ENCODE measurements around the gene KCNV2.

KCNV2 gene

DNA sequence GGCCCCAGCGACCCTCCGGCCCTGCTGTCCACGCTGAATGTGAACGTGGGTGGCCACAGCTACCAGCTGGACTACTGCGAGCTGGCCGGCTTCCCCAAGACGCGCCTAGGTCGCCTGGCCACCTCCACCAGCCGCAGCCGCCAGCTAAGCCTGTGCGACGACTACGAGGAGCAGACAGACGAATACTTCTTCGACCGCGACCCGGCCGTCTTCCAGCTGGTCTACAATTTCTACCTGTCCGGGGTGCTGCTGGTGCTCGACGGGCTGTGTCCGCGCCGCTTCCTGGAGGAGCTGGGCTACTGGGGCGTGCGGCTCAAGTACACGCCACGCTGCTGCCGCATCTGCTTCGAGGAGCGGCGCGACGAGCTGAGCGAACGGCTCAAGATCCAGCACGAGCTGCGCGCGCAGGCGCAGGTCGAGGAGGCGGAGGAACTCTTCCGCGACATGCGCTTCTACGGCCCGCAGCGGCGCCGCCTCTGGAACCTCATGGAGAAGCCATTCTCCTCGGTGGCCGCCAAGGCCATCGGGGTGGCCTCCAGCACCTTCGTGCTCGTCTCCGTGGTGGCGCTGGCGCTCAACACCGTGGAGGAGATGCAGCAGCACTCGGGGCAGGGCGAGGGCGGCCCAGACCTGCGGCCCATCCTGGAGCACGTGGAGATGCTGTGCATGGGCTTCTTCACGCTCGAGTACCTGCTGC lies 839 bp downstream of the KCNV2 start:
- DNase-seq (ENCODE audit: low read depth, low spot score), result no peak

GRCh38 chr9:2718698-2719033 lies 1.4 kb downstream of the KCNV2 start:
- DNase-seq (ENCODE audit: low read depth, low spot score), result no peak
- no peak overlapping the region for H3K4me3 ChIP-seq (ENCODE audit: low read length)

More for the DNA sequence above, 839 bp downstream of the KCNV2 start:
- no peak overlapping the region for H3K4me3 ChIP-seq (ENCODE audit: low read length)

GRCh38 chr9:2720179-2720654 lies 2.9 kb downstream of the KCNV2 start:
- H3K4me3 ChIP-seq (ENCODE audit: low read length), result no peak overlapping the region
- no peak for DNase-seq (ENCODE audit: low read depth, low spot score)

- H3K4me3 ChIP-seq (ENCODE audit: low read length), result no peak overlapping the region
- no peak for DNase-seq (ENCODE audit: low read depth, low spot score)
Observed at GRCh38 chr9:2722715-2723114, 5.4 kb downstream of the KCNV2 start.

DNA sequence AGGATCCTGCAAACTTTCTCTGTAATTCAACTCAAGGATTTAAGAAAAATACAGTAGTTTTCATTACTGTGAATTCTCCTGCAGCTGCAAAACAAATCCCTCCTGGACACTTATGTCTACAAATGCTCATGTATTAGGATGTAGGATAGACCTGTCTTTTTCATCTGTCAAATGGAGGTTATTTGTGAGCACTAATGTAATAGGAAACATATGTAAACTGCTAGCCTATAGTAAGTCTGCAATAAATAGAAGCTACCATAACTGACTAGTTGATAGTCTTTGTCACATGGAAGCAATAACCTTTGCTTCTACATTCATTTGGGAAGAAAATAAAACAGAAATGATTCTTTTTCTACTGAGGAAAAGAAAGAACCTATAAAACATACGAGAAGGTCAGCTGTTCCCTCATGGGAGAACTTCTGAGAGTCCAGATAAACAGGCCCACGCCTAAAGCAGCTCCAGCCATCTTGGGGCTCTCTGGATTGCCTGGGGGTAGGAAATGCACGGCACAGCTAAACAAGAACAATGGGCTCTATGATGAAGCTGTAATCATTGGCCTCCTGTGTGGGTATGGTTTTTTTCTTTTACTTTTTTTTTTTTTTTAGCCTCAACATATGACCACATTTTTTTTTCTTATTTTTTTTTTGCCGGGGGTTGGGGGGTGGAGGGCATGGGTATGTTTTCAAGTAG lies 6.2 kb downstream of the KCNV2 start:
- no peak overlapping the region for H3K4me3 ChIP-seq (ENCODE audit: low read length)
- no peak for DNase-seq (ENCODE audit: low read depth, low spot score)

- H3K4me3 ChIP-seq (ENCODE audit: low read length), result no peak overlapping the region
- no peak for DNase-seq (ENCODE audit: low read depth, low spot score)
Observed at GRCh38 chr9:2725126-2725525, 7.8 kb downstream of the KCNV2 start.

GRCh38 chr9:2725898-2726649 lies 8.8 kb downstream of the KCNV2 start:
- no peak for DNase-seq (ENCODE audit: low read depth, low spot score)
- no peak overlapping the region for H3K4me3 ChIP-seq (ENCODE audit: low read length)

DNA sequence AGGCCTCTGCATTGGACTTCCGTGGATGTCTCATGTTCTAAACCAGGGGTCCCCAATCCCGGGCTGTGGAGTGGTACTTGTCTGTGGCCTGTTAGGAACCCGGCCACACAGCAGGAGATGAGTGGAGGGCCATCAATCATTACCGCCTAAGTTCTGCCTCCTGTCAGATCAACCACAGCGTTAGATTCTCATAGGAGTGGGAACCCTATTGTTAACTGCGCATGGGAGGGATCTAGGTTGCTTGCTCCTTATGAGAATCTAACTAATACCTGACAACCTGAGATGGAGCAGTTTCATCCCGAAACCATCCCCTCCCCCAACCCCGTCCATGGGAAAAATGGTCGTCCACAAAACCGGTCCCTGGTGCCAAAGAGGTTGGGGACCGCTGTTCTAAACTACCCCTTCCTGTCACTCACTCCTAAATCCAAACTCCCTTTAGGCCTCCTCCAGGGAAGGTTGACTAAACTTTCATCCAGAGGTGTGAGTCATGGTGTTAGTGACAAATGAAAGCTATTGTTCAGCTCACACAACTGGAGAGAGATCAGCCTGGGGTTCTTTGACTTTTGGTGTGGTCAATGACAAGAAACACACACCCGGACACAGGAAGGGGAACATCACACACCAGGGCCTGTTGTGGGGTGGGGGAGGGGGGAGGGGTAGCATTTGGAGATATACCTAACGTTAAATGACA lies 9.5 kb downstream of the KCNV2 start:
- DNase-seq (ENCODE audit: low read depth, low spot score), result no peak
- H3K4me3 ChIP-seq (ENCODE audit: low read length), result no peak overlapping the region

- no peak for DNase-seq (ENCODE audit: low read depth, low spot score)
- no peak overlapping the region for H3K4me3 ChIP-seq (ENCODE audit: low read length)
Observed at GRCh38 chr9:2727374-2727773, 10.1 kb downstream of the KCNV2 start.

DNA sequence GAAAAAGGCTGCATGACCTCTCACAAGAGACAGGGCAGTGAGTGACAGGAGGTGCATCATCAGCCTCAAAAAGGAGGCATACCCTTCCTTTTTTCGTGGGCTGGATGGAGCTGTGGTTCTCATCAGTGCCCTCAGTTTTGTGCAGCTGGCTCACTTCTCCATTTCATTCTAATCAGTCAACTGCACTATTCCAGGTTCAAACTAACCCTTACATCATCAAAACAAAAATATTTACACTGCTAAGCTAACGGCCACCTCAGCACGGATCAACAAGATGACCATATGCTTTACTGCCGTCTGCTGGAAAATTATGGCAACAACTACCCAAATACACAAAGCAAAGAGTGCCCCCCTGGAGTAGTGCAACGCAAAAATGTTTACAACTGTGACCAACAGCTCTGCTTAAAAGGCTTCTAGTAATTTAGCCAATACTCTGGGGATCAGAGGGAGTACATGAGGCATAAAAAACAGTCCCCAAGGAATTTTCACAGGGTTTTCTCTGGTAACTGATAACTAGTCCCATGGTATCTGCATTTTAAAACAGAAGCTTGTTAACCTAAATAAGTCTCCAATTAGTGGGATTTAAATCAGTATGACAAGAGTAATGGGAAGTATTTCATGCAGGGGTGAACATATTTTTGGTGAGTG lies 10.8 kb downstream of the KCNV2 start:
- no peak for DNase-seq (ENCODE audit: low read depth, low spot score)
- no peak overlapping the region for H3K4me3 ChIP-seq (ENCODE audit: low read length)

GRCh38 chr9:2729003-2729402 lies 11.7 kb downstream of the KCNV2 start:
- no peak for DNase-seq (ENCODE audit: low read depth, low spot score)
- no peak overlapping the region for H3K4me3 ChIP-seq (ENCODE audit: low read length)

GRCh38 chr9:2729721-2730120 lies 12.4 kb downstream of the KCNV2 start:
- no peak for DNase-seq (ENCODE audit: low read depth, low spot score)
- H3K4me3 ChIP-seq (ENCODE audit: low read length), result no peak overlapping the region

DNA sequence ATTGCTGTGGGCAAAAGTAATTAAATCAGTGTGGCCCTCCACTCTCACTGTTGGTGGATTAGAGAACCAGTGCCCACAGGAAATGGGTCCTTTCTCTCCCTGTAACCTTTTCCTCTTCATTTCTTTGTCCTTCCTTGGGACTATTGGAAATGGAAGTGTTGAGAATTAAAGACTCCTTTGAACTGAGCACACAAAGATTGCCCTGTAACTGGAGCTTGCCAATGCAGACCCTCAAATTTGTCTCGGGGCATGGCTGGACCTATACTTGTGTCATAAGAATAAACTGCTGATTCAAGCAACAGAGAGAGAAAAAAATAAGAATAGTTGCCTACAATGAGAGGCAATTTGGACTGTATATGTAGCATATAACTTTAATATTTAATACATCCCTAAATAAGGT lies 13.7 kb downstream of the KCNV2 start:
- H3K4me3 ChIP-seq (ENCODE audit: low read length), result no peak overlapping the region
- no peak for DNase-seq (ENCODE audit: low read depth, low spot score)

- no peak for DNase-seq (ENCODE audit: low read depth, low spot score)
- no peak overlapping the region for H3K4me3 ChIP-seq (ENCODE audit: low read length)
Observed at GRCh38 chr9:2732492-2732891, 15.2 kb downstream of the KCNV2 start.

GRCh38 chr9:2740616-2741015 lies 23.3 kb downstream of the KCNV2 start:
- DNase-seq (ENCODE audit: low read depth, low spot score), result no peak
- no peak overlapping the region for H3K4me3 ChIP-seq (ENCODE audit: low read length)

- no peak for DNase-seq (ENCODE audit: low read depth, low spot score)
Observed at GRCh38 chr9:2741441-2742158, 24.3 kb downstream of the KCNV2 start.

DNA sequence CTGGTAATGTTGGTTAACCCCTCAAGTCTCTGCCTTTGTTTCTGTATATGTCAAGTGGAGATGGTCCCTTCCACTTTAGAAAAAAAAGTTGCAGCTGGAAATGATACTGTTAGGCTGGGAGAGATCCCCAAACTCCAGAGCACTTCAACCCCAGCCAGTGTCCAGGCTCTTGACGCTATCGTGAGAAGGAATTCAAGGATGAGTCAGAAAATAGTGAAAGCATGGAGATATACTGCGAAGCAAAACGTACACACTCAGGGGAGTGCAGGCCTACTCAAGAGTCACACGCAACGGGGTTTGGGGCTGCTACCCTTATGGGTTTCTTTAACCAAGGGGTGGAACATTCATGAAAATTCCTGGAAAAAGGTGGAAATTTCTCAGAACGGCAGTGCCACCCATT lies 24.9 kb downstream of the KCNV2 start:
- no peak for DNase-seq (ENCODE audit: low read depth, low spot score)

More at GRCh38 chr9:2741441-2742158, 24.3 kb downstream of the KCNV2 start:
- H3K4me3 ChIP-seq (ENCODE audit: low read length), result no peak overlapping the region

DNA sequence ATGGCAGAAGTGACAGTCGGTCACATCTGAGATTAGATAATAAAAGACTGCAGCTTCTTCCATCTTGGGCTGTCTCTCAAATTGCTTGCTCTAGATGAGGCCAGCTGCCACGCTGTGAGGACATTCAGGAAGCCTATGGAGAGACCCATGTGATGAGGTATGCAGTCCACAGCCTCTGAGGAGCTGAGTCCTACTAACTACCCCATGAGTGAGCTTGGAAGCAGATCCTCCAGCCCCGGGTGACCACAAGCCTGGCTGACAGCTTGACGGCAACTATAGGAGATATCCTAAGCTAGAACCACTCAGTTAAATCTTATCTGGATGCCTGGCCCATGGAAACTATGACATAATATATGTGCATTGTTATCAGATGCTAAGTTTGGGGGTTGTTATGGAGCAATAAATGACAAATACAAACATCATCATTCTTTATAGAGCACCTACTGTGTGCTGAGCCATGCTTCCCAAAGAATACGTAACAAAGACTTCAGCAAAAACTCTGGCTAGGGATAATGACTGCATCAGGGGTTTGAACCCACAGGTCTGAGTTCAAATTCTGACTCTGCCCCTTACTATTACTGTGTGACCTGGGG lies 26.7 kb downstream of the KCNV2 start:
- no peak for DNase-seq (ENCODE audit: low read depth, low spot score)
- H3K4me3 ChIP-seq (ENCODE audit: low read length), result no peak overlapping the region

More for the DNA sequence above, 24.9 kb downstream of the KCNV2 start:
- H3K4me3 ChIP-seq (ENCODE audit: low read length), result no peak overlapping the region
